H9 (cell line): Measurements from ENCODE around the gene TBCC. TPM values are rescaled to one million over a fixed set of nuclear protein-coding genes. Genes with fewer than 3 reads are reported as not detected.

Experiments
- DNase-seq: peaks from one replicate; pipeline ENCODE4 v3.0.0-alpha.2; 2017
- H2AFZ ChIP-seq: one replicate; pipeline ENCODE4 v1.6.1; 2013; ENCODE audit warnings: mild to moderate bottlenecking, low read length, control low read depth, moderate library complexity
- H2AK5ac ChIP-seq: 2 replicates; pipeline ENCODE4 v1.6.1; 2013; ENCODE audit warnings: low read length, control low read depth, mixed read lengths; ENCODE audit not compliant: insufficient read length
- H2BK120ac ChIP-seq: one replicate; pipeline ENCODE4 v1.6.1; 2013; ENCODE audit warnings: low read depth, mild to moderate bottlenecking, low read length, control low read depth, inconsistent platforms; ENCODE audit not compliant: poor library complexity, severe bottlenecking
- H2BK12ac ChIP-seq: 2 replicates; pipeline ENCODE4 v1.6.1; 2013; ENCODE audit warnings: low read length, control low read depth, mixed read lengths, low read depth; ENCODE audit not compliant: insufficient read length
- H2BK15ac ChIP-seq: 2 replicates; pipeline ENCODE4 v1.6.1; 2013; ENCODE audit warnings: low read depth, low read length, control low read depth
- H2BK20ac ChIP-seq: one replicate; pipeline ENCODE4 v1.6.1; 2013; ENCODE audit warnings: low read depth, mild to moderate bottlenecking, low read length, control low read depth, inconsistent platforms; ENCODE audit not compliant: poor library complexity, severe bottlenecking
- H2BK5ac ChIP-seq: 2 replicates; pipeline ENCODE4 v1.6.1; 2013; ENCODE audit warnings: low read length, control low read depth, mixed read lengths; ENCODE audit not compliant: insufficient read length
- H3K14ac ChIP-seq: 2 replicates; pipeline ENCODE4 v1.6.1; 2013; ENCODE audit warnings: low read length, control low read depth; ENCODE audit not compliant: insufficient read depth
- H3K18ac ChIP-seq: 2 replicates; pipeline ENCODE4 v1.6.1; 2013; ENCODE audit warnings: low read depth, mild to moderate bottlenecking, mixed read lengths, low read length, control low read depth; ENCODE audit not compliant: insufficient read length
- H3K23ac ChIP-seq: 2 replicates; pipeline ENCODE4 v1.6.1; 2013; ENCODE audit warnings: low read length, control low read depth, mixed read lengths, low read depth; ENCODE audit not compliant: insufficient read length
- H3K23me2 ChIP-seq: 2 replicates; pipeline ENCODE4 v1.6.1; 2013; ENCODE audit warnings: low read depth, mild to moderate bottlenecking, mixed read lengths, low read length, control low read depth; ENCODE audit not compliant: insufficient read length, poor library complexity, severe bottlenecking
- H3K27ac ChIP-seq: 2 replicates; pipeline ENCODE4 v1.5.1; 2013; ENCODE audit warnings: low read length, control low read depth, mixed read lengths, low read depth; ENCODE audit not compliant: insufficient read length
- H3K27me3 ChIP-seq: 2 replicates; pipeline ENCODE4 v1.6.1; 2013; ENCODE audit warnings: low read length, control low read depth, inconsistent platforms; ENCODE audit not compliant: insufficient read depth
- H3K4ac ChIP-seq: 2 replicates; pipeline ENCODE4 v1.6.1; 2013; ENCODE audit warnings: low read depth, mild to moderate bottlenecking, control low read depth, inconsistent platforms, low read length, moderate library complexity
- H3K4me1 ChIP-seq: 2 replicates; pipeline ENCODE4 v1.6.1; 2013; ENCODE audit warnings: low read length, control low read depth, inconsistent platforms; ENCODE audit not compliant: insufficient read depth
- H3K4me2 ChIP-seq: 2 replicates; pipeline ENCODE4 v1.6.1; 2013; ENCODE audit warnings: low read length, control low read depth, mixed read lengths; ENCODE audit not compliant: insufficient read length, insufficient read depth
- H3K56ac ChIP-seq: 2 replicates; pipeline ENCODE4 v1.6.1; 2013; ENCODE audit warnings: low read depth, mild to moderate bottlenecking, mixed read lengths, low read length, control low read depth; ENCODE audit not compliant: insufficient read length
- H3K79me1 ChIP-seq: 2 replicates; pipeline ENCODE4 v1.6.1; 2013; ENCODE audit warnings: low read depth, mild to moderate bottlenecking, moderate library complexity, low read length, control low read depth, inconsistent platforms; ENCODE audit not compliant: insufficient read depth, poor library complexity, severe bottlenecking
- H3K79me2 ChIP-seq: 2 replicates; pipeline ENCODE4 v1.6.1; 2013; ENCODE audit warnings: low read length, control low read depth, inconsistent platforms; ENCODE audit not compliant: insufficient read depth
- H3K9ac ChIP-seq: 2 replicates; pipeline ENCODE4 v1.6.1; 2013; ENCODE audit warnings: low read length, control low read depth, mixed read lengths; ENCODE audit not compliant: insufficient read length; ENCODE audit errors: extremely low read depth
- H3K9me3 ChIP-seq: one replicate; pipeline ENCODE4 v1.6.1; 2013; ENCODE audit warnings: low read depth, low read length, inconsistent platforms; ENCODE audit not compliant: control insufficient read depth
- H3T11ph ChIP-seq: one replicate; pipeline ENCODE4 v1.6.1; 2013; ENCODE audit warnings: mild to moderate bottlenecking, low read length, control low read depth, inconsistent platforms
- H4K20me1 ChIP-seq: one replicate; pipeline ENCODE4 v1.6.1; 2013; ENCODE audit not compliant: control insufficient read depth, insufficient read length, insufficient read depth
- H4K5ac ChIP-seq: 2 replicates; pipeline ENCODE4 v1.6.1; 2013; ENCODE audit warnings: low read depth, mild to moderate bottlenecking, mixed read lengths, low read length, control low read depth; ENCODE audit not compliant: insufficient read length
- H4K8ac ChIP-seq: replicated peaks from 2 replicates; pipeline ENCODE4 v1.6.1; 2013; ENCODE audit warnings: low read length, control low read depth, mixed read lengths, low read depth; ENCODE audit not compliant: insufficient read length
- H4K91ac ChIP-seq: 2 replicates; pipeline ENCODE4 v1.6.1; 2013; ENCODE audit warnings: low read depth, mild to moderate bottlenecking, moderate library complexity, mixed read lengths, low read length, control low read depth; ENCODE audit not compliant: insufficient read length
- H3K27ac Mint-ChIP-seq, 3 experiments: 2 replicates in 2 of 3; 3 replicates in 1 of 3; pipeline ENCODE4 v1.8.0; 2020 to 2021; ENCODE audit warnings: mixed read lengths in 3 of 3, mild to moderate bottlenecking in 1 of 3, moderate library complexity in 1 of 3
- H3K27me3 Mint-ChIP-seq: 2 replicates; pipeline ENCODE4 v1.8.0; 2021; ENCODE audit warnings: low read depth, mild to moderate bottlenecking, moderate library complexity, mixed read lengths
- H3K36me3 Mint-ChIP-seq, 3 experiments: 2 replicates in 2 of 3; 3 replicates in 1 of 3; pipeline ENCODE4 v1.8.0; 2020 to 2021; ENCODE audit warnings: low read depth in 3 of 3, mixed read lengths in 3 of 3; ENCODE audit not compliant: insufficient read depth in 1 of 3
- H3K4me1 Mint-ChIP-seq, 2 experiments: 2 replicates each; pipeline ENCODE4 v1.8.0; 2020; ENCODE audit warnings: mixed read lengths in 2 of 2
- H3K4me3 Mint-ChIP-seq, 2 experiments: 2 replicates in 1 of 2; 3 replicates in 1 of 2; pipeline ENCODE4 v1.8.0; 2020 to 2021; ENCODE audit warnings: mild to moderate bottlenecking in 2 of 2, mixed read lengths in 2 of 2, moderate library complexity in 1 of 2
- H3K9me3 Mint-ChIP-seq, 2 experiments: 2 replicates in 1 of 2; 3 replicates in 1 of 2; pipeline ENCODE4 v1.8.0; 2020; ENCODE audit warnings: mild to moderate bottlenecking in 2 of 2, mixed read lengths in 2 of 2, moderate library complexity in 1 of 2
- WGBS: extraction: QIAGEN DNeasy Blood & Tissue Kit; methylation state at CpG from one replicate; pipeline ENCODE4 v1.1.7; 2013; ENCODE audit warnings: missing lambda C conversion rate, low lambda C conversion rate, mixed read lengths; ENCODE audit not compliant: insufficient read length; ENCODE audit errors: extremely low coverage; 5-methylcytosine and 5-hydroxymethylcytosine counted together
- total RNA-seq: library from RNA; stranded (reverse); gene quantifications from 2 replicates; pipeline ENCODE4 v1.2.1, GENCODE V29; 2021
- TF ChIP-seq, protein P1 (sequence below): fragments of 200-600 bp; sonication (generic); conservative IDR thresholded peaks from 3 replicates; pipeline ENCODE4 v1.8.0; 2021; ENCODE audit warnings: antibody characterized with exemption, mild to moderate bottlenecking

TBCC gene
- total RNA-seq, 1 experiment from 2014 or later: 25.6 TPM

DNA sequence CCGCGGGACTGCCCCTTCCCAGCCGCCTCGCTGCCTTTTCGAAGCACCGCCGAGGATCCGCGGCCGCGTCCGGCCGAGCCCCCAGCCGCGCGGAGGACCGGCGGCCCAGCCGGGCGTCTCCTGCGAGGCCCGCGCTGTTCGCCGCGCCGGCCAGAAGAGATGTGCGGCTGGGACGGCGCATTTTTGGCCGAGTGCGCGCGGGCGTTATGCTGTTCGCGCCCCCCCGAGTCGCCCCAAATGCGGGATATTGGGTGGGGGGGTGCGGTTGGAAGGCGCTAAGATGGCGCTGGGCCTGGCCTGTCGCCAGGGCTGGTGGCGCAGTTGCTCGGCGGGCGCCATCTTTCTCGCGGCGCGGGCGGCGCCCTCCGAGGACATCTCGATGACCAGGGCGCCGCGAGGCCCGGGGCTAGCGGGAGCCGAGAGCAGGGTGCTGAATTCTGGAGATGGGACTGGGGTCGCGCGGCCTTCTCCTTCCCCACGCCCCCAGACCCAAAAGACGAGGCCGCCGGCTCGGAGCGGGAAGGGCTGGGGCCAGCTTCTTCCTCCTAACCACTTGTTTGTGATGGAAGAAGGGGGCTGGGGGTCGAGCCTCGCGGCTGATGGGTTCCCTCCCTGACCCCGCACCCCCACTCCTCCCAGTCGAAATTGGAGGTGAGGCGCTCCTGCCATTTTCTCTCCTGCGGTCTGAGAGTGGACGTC lies 37.4 kb upstream of the TBCC start:
- Mint-ChIP-seq H3K9me3 (no peaks in the 10 kb centered on the region), H3K36me3 (peaks cover 1 to 14% (median 5%) of the 10 kb centered on the region in 3 experiments; a peak in 6 of 7 replicates), H3K4me3 (peak overlapping the region; percentile 93 to 95), H3K27ac (peak overlapping the region; percentile 98 to 100 (median 99)), H3K27me3 (peaks cover 1% of the 10 kb centered on the region; the same call in 1 of the 2 replicates), H3K4me1 (peaks cover 17 to 19% of the 10 kb centered on the region in 2 experiments)
- peak overlapping the region; percentile 98 for H3K14ac ChIP-seq
- H3K79me1 ChIP-seq: peaks cover 3% of the 10 kb centered on the region
- peak overlapping the region; percentile 90 for H4K91ac ChIP-seq
- H2BK12ac ChIP-seq: no peak overlapping the region
- TF ChIP-seq, protein P1, sequence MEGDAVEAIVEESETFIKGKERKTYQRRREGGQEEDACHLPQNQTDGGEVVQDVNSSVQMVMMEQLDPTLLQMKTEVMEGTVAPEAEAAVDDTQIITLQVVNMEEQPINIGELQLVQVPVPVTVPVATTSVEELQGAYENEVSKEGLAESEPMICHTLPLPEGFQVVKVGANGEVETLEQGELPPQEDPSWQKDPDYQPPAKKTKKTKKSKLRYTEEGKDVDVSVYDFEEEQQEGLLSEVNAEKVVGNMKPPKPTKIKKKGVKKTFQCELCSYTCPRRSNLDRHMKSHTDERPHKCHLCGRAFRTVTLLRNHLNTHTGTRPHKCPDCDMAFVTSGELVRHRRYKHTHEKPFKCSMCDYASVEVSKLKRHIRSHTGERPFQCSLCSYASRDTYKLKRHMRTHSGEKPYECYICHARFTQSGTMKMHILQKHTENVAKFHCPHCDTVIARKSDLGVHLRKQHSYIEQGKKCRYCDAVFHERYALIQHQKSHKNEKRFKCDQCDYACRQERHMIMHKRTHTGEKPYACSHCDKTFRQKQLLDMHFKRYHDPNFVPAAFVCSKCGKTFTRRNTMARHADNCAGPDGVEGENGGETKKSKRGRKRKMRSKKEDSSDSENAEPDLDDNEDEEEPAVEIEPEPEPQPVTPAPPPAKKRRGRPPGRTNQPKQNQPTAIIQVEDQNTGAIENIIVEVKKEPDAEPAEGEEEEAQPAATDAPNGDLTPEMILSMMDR: no peak
- DNase-seq: peak; percentile 57
- H2BK15ac ChIP-seq: no peak overlapping the region
- no peak overlapping the region for H4K5ac ChIP-seq
- H2AFZ ChIP-seq: no peak overlapping the region
- no peak overlapping the region for H3K23ac ChIP-seq
- no peak overlapping the region for H3T11ph ChIP-seq
- peak overlapping the region; percentile 99 for H3K18ac ChIP-seq
- H3K4ac ChIP-seq: peak overlapping the region; percentile 42; the same call in 1 of the 2 replicates
- peak overlapping the region; percentile 42 for H2BK5ac ChIP-seq
- no peaks in the 10 kb centered on the region for H3K4me1 ChIP-seq
- H3K23me2 ChIP-seq: no peaks in the 10 kb centered on the region
- H3K27me3 ChIP-seq: no peaks in the 10 kb centered on the region
- no peak overlapping the region for H4K8ac ChIP-seq
- no peak overlapping the region for H2BK20ac ChIP-seq
- no CpG with 5 or more reads among the region's 79 CpGs for WGBS
- peak overlapping the region; percentile 96 for H3K27ac ChIP-seq
- peaks cover 7% of the 10 kb centered on the region; the same call in 1 of the 2 replicates for H3K79me2 ChIP-seq
- peak overlapping the region; percentile 69 for H3K4me2 ChIP-seq
- H2AK5ac ChIP-seq: no peak overlapping the region
- H2BK120ac ChIP-seq: peak overlapping the region; percentile 92
- H3K56ac ChIP-seq: peak overlapping the region; percentile 7
- no peaks in the 10 kb centered on the region for H4K20me1 ChIP-seq
- no peaks in the 10 kb centered on the region for H3K9me3 ChIP-seq
- peak overlapping the region; percentile 90 for H3K9ac ChIP-seq
